Natural killer cell (primary cell): ENCODE measurements around the gene TMEM145. TPM values are rescaled to one million over a fixed set of nuclear protein-coding genes. Genes with fewer than 3 reads are reported as not detected.

Experiments used
- ATAC-seq, 3 donors: fragments of 150-1000 bp in 2 of 3; fragments of 200-7000 bp in 1 of 3; cut with Tn5 transposase; 1 replicate in 1 of 3; 2 replicates in 2 of 3; pipeline ENCODE4 v1.10.0; 2021; ENCODE audit warnings: mild to moderate bottlenecking in 2 of 3, moderate library complexity in 2 of 3
- DNase-seq, 2 donors: peaks; one replicate each; pipeline versions ENCODE4 v3.0.0 to v3.0.0-alpha.2; 2013 to 2021; ENCODE audit warnings: mixed read lengths in 1 of 2
- H3K27ac ChIP-seq: one replicate; pipeline ENCODE4 v1.5.1; 2013; ENCODE audit warnings: mild to moderate bottlenecking, low read length
- H3K27me3 ChIP-seq: one replicate; pipeline ENCODE4 v1.6.1; 2013; ENCODE audit warnings: low read length; ENCODE audit not compliant: control insufficient read depth, insufficient read depth
- H3K36me3 ChIP-seq: one replicate; pipeline ENCODE4 v1.6.1; 2013; ENCODE audit warnings: low read length; ENCODE audit not compliant: control insufficient read depth, insufficient read depth
- H3K4me1 ChIP-seq: one replicate; pipeline ENCODE4 v1.6.1; 2013; ENCODE audit warnings: low read length; ENCODE audit not compliant: control insufficient read depth, insufficient read depth
- H3K4me3 ChIP-seq: one replicate; pipeline ENCODE4 v1.5.1; 2013; ENCODE audit warnings: low read length
- H3K9me3 ChIP-seq: one replicate; pipeline ENCODE4 v1.6.1; 2013; ENCODE audit warnings: low read length; ENCODE audit not compliant: control insufficient read depth, insufficient read depth
- H3K27ac Mint-ChIP-seq, 2 donors: one replicate each; pipeline ENCODE4 v1.8.0; 2022; ENCODE audit warnings: mild to moderate bottlenecking in 2 of 2, mixed read lengths in 2 of 2, moderate library complexity in 1 of 2
- H3K27me3 Mint-ChIP-seq, 2 donors: one replicate each; pipeline ENCODE4 v1.8.0; 2022; ENCODE audit warnings: low read depth in 2 of 2, mixed read lengths in 2 of 2
- H3K36me3 Mint-ChIP-seq: one replicate; pipeline ENCODE4 v1.8.0; 2022; ENCODE audit warnings: mixed read lengths
- H3K4me1 Mint-ChIP-seq, 2 donors: one replicate each; pipeline ENCODE4 v1.8.0; 2022; ENCODE audit warnings: mixed read lengths in 2 of 2
- H3K4me3 Mint-ChIP-seq: one replicate; pipeline ENCODE4 v1.8.0; 2022; ENCODE audit warnings: mild to moderate bottlenecking, moderate library complexity, mixed read lengths
- H3K9me3 Mint-ChIP-seq, 2 donors: one replicate each; pipeline ENCODE4 v1.8.0; 2022; ENCODE audit warnings: mixed read lengths in 2 of 2
- WGBS: methylation state at CpG from one replicate; pipeline ENCODE4 v1.1.7; 2013; ENCODE audit warnings: missing lambda C conversion rate; ENCODE audit not compliant: insufficient coverage; 5-methylcytosine and 5-hydroxymethylcytosine counted together
- intact Hi-C: fragments of 100-400 bp; cut with micrococcal nuclease; formaldehyde crosslinking; loops from one replicate; pipeline ENCODE4 v1.14.2; 2022
- total RNA-seq, 4 donors: library from RNA; stranded (reverse); fragments of 120-200 nt in 1 of 4; gene quantifications; one replicate each; pipeline versions ENCODE4 v1.2.3 to v1.2.4, GENCODE V29; 2013 to 2022
- TF ChIP-seq, protein P1 (sequence below): fragments of 200-600 bp; IDR thresholded peaks from one replicate; pipeline ENCODE4 v1.8.0; 2022; ENCODE audit warnings: antibody characterized with exemption

TMEM145 gene
- total RNA-seq, 3 donors from 2014 or later (not counting 1 experiment from before 2014, with no cell fraction given), result not detected

GRCh38 chr19:42274065-42274682, 38.9 kb upstream of the TMEM145 start:
- Mint-ChIP-seq H3K27ac (no peak overlapping the region), H3K9me3 (no peaks in the 10 kb centered on the region), H3K27me3 (no peaks in the 10 kb centered on the region), H3K36me3 (no peaks in the 10 kb centered on the region), H3K4me1 (peaks cover 27 to 30% of the 10 kb centered on the region in 2 donors), H3K4me3 (no peak overlapping the region)
- DNase-seq (peak in 1 of 2 donors; percentile 14), ATAC-seq (no peak)
- intact Hi-C loops, result no loop called here
- H3K4me1 ChIP-seq, result peaks cover 51% of the 10 kb centered on the region
- H3K9me3 ChIP-seq, result no peaks in the 10 kb centered on the region
- TF ChIP-seq, protein P1, sequence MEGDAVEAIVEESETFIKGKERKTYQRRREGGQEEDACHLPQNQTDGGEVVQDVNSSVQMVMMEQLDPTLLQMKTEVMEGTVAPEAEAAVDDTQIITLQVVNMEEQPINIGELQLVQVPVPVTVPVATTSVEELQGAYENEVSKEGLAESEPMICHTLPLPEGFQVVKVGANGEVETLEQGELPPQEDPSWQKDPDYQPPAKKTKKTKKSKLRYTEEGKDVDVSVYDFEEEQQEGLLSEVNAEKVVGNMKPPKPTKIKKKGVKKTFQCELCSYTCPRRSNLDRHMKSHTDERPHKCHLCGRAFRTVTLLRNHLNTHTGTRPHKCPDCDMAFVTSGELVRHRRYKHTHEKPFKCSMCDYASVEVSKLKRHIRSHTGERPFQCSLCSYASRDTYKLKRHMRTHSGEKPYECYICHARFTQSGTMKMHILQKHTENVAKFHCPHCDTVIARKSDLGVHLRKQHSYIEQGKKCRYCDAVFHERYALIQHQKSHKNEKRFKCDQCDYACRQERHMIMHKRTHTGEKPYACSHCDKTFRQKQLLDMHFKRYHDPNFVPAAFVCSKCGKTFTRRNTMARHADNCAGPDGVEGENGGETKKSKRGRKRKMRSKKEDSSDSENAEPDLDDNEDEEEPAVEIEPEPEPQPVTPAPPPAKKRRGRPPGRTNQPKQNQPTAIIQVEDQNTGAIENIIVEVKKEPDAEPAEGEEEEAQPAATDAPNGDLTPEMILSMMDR, result no peak
- no peak overlapping the region for H3K4me3 ChIP-seq
- H3K36me3 ChIP-seq, result peaks cover 32% of the 10 kb centered on the region
- no peak overlapping the region for H3K27ac ChIP-seq
- no peaks in the 10 kb centered on the region for H3K27me3 ChIP-seq
- 97% methylated on average over 22 of the region's 22 CpGs for WGBS

GRCh38 chr19:42275103-42275502, 38.0 kb upstream of the TMEM145 start:
- Mint-ChIP-seq H3K36me3 (no peaks in the 10 kb centered on the region), H3K27ac (peak overlapping the region; percentile 38 to 58), H3K9me3 (no peaks in the 10 kb centered on the region), H3K4me3 (no peak overlapping the region), H3K27me3 (no peaks in the 10 kb centered on the region), H3K4me1 (peaks cover 34 to 37% of the 10 kb centered on the region in 2 donors)
- ATAC-seq (no peak), DNase-seq (no peak)
- Histone ChIP-seq H3K4me3 (no peak overlapping the region), H3K27ac (no peak overlapping the region), H3K9me3 (no peaks in the 10 kb centered on the region), H3K36me3 (peaks cover 32% of the 10 kb centered on the region), H3K27me3 (no peaks in the 10 kb centered on the region), H3K4me1 (peaks cover 51% of the 10 kb centered on the region)
- TF ChIP-seq, protein P1, result no peak
- WGBS, result 95% methylated on average over 7 of the region's 7 CpGs
- intact Hi-C loops, result no loop called here

- Mint-ChIP-seq H3K4me3 (no peak overlapping the region), H3K9me3 (no peaks in the 10 kb centered on the region), H3K4me1 (peaks cover 34 to 37% of the 10 kb centered on the region in 2 donors), H3K27me3 (no peaks in the 10 kb centered on the region), H3K36me3 (no peaks in the 10 kb centered on the region), H3K27ac (peak overlapping the region; percentile 19 to 38)
- TF ChIP-seq, protein P1, result no peak
- no peaks in the 10 kb centered on the region for H3K27me3 ChIP-seq
- H3K9me3 ChIP-seq, result no peaks in the 10 kb centered on the region
- ATAC-seq, result no peak
- no peak overlapping the region for H3K4me3 ChIP-seq
- peaks cover 50% of the 10 kb centered on the region for H3K4me1 ChIP-seq
- no peak for DNase-seq
- intact Hi-C loops, result no loop called here
- WGBS, result 91% methylated on average over 1 of the region's 3 CpGs
- H3K36me3 ChIP-seq, result peaks cover 32% of the 10 kb centered on the region
- H3K27ac ChIP-seq, result no peak overlapping the region
These were observed 37.6 kb upstream of the TMEM145 start for GRCh38 chr19:42275517-42275916.

DNA sequence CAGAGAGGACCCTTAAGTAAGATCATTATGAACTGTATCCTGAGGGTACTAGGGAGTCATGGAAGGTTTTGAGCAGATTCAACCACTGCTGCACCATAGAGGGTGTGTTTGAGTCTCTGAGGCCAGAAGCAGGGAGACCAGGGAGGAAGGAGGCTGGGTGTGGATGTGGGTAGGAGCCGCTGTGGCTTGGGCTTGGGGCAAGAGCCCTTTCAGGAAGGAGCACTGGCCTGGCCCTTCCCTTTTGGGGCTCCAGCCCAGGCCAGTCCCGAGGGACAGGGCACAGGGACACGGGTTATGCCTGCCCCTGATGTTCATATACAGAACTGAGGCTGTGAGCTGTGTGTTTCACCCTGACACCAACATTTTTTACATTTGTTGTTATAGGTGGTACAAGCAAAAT, 36.8 kb upstream of the TMEM145 start:
- peak overlapping the region; percentile 19 to 29 for H3K27ac Mint-ChIP-seq
- no peaks in the 10 kb centered on the region for H3K27me3 Mint-ChIP-seq
- WGBS, result 47% methylated on average over 3 of the region's 3 CpGs
- DNase-seq, result no peak
- Histone ChIP-seq H3K27me3 (no peaks in the 10 kb centered on the region), H3K4me1 (peaks cover 50% of the 10 kb centered on the region), H3K9me3 (no peaks in the 10 kb centered on the region), H3K4me3 (no peak overlapping the region), H3K36me3 (peaks cover 32% of the 10 kb centered on the region), H3K27ac (no peak overlapping the region)
- peaks cover 34 to 37% of the 10 kb centered on the region in 2 donors for H3K4me1 Mint-ChIP-seq
- no peaks in the 10 kb centered on the region for H3K36me3 Mint-ChIP-seq
- no peak for ATAC-seq
- TF ChIP-seq, protein P1, result no peak
- intact Hi-C loops, result no loop called here
- H3K4me3 Mint-ChIP-seq, result no peak overlapping the region
- no peaks in the 10 kb centered on the region for H3K9me3 Mint-ChIP-seq
